GM12872 (cell line): ENCODE results near the gene MYH9.

Experiments
- TF ChIP-seq, protein P1 (sequence below): IDR thresholded peaks from 3 replicates; pipeline ENCODE4 v1.5.1; 2011; ENCODE audit warnings: low read depth, mild to moderate bottlenecking, low read length, moderate library complexity; ENCODE audit not compliant: insufficient read depth

MYH9 gene

DNA sequence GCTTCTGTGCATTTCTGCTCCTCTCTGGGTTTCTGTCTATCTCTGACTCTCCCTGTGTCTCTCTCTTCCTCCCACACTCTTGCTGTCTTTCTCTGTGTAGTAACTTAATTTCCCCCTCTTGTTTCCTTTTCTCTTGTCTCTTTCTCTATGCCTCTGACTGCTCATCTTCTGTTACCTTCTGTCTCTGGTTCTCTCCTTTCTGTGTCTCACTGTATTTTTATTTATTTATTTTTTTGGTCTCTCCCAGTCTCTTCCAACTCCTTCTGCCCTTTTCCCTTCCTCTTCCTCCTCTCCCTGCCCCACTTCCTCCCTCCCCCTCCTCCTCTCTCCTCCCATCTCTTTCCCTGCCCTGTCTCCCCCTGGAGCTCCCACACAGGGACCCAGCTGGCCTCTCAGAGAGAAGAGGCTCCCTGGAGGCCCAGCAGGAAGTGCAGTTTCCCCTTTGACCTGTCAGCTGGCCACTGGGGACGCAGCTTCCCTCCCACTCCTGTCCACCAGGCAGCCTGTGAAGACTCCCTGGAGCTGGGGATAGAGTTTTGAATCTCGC lies 38.3 kb upstream of the MYH9 start:
- TF ChIP-seq, protein P1, sequence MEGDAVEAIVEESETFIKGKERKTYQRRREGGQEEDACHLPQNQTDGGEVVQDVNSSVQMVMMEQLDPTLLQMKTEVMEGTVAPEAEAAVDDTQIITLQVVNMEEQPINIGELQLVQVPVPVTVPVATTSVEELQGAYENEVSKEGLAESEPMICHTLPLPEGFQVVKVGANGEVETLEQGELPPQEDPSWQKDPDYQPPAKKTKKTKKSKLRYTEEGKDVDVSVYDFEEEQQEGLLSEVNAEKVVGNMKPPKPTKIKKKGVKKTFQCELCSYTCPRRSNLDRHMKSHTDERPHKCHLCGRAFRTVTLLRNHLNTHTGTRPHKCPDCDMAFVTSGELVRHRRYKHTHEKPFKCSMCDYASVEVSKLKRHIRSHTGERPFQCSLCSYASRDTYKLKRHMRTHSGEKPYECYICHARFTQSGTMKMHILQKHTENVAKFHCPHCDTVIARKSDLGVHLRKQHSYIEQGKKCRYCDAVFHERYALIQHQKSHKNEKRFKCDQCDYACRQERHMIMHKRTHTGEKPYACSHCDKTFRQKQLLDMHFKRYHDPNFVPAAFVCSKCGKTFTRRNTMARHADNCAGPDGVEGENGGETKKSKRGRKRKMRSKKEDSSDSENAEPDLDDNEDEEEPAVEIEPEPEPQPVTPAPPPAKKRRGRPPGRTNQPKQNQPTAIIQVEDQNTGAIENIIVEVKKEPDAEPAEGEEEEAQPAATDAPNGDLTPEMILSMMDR: no peak

GRCh38 chr22:36424901-36425579 lies 37.3 kb upstream of the MYH9 start:
- TF ChIP-seq, protein P1: no peak

DNA sequence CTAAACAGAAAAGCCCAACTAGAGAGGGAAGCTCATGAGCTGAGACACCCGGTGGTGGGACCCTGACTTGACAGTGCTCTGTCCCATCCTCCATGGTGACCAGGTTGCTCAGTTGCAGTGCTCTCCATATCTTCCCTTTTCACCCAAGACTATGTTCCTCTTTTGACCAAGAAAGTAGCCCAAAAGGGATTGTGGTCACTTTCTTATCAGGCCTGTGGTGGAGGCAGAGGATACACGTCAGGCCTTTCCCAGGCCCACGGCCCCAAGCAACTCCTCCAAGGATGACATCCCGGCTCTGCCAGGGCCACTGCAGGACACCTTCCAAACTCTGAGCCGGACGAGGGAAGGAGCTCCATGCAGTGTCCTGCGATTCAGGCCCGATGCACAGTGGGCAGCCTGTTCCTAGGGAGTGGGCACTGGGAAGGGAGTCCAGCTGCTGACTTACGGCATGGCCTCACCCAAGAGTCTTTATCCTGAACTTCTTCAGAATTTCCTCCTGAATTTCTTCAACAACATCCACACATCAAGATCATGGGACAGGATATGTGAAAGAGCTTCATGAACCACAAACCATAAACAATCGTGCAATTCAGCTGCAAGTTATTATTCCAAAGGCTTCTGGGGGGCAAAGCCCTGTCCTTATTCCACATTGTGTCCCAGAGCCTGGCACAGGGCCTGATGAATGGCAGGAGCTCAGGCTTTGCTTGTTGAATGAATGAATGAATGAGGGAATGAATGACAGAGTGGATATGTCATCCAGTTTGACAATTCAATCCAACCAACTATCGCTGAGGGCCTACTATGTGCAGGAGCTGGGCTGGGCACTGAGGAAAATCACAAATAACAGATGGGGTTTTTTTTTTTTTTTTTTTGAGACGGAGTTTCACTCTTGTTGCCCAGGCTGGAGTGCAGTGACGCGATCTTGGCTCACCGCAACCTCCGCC lies 36.0 kb upstream of the MYH9 start:
- TF ChIP-seq, protein P1: no peak

DNA sequence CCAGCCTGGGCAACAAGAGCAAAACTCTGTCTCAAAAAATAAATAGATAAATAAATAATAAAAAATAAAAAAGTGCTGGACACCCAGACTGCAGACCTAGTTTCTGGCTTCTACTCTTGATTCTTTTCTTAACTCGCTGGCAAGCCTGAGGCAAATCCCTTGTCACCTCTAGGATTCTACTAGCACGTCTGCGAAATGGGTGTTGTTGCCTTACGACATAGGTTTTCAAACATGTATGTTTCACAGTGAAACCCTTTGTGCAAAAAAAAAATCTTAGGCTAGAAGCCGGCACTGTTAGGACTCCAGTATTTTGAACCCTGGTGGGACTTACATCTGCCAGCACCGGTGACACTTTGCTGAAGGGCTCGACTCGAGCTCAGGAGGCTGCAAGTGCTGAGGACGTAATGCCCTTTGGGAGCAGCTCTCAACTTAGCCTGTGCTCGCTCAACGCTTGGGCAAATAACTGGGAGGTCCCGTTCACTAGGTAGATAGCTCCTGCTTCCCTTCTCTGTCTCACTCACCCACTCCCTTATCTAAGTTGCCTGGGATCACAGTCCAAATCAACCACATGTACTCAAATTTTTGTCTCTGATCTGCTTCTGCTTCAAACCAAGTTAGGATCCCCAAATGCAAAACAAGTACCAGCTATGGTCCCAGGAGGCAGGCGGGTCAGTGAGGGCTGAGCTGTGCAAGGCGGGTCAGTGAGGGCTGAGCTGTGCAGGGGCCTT lies 34.7 kb upstream of the MYH9 start:
- TF ChIP-seq, protein P1: no peak

DNA sequence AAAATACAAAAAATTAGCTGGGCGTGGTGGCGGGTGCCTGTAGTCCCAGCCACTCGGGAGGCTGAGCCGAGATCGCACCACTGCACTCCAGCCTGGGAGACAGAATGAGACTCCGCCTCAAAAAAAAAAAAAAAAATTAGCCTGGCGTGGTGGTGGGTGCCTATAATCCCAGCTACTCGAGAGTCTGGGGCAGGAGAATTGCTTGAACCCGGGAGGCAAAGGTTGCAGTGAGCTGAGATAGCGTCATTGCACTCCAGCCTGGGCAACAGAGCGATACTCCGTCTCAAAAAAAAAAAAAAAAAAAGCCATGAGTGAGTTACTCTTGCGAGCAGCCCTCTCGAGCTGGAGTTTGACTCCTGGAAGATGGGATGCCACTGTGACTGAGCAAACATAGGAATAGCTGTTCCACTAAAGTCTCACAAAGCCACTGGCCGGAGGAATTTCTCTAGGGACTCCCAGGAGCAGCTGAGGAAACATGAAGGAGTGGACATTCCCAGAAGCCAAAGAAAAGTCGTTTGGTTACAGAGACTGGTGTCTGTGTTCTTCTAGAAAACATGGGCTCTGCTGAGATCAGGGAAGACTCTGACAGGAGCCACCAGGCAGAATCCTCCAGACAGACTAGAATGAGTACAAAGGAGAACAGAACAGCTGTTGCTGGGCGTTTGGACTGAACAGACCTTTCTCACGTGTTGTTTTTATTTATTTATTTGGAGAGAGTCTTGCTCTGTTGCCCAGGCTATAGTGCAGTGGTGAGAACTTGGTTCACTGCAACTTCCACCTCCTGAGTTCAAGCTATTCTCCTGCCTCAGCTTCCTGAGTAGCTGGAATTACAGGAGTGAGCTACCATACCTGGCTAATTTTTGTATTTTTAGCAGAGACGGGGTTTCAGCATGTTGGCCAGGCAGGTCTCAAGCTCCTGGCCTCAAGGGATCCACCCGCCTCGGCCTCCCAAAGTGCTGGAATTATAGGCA lies 32.4 kb upstream of the MYH9 start:
- TF ChIP-seq, protein P1: no peak

GRCh38 chr22:36419177-36419911 lies 31.6 kb upstream of the MYH9 start:
- TF ChIP-seq, protein P1: no peak
